Peyer's patch (tissue), 4 donors: ENCODE results near the gene RAD51. TPM values are rescaled to one million over a fixed set of nuclear protein-coding genes. Genes with fewer than 3 reads are reported as not detected.

Experiments
- DNase-seq, 3 donors: peaks; one replicate each; pipeline ENCODE4 v3.0.0-alpha.2; 2017 to 2019
- H3K27ac ChIP-seq, 4 donors: fragments of 200-600 bp; sonication (generic); one replicate each; pipeline ENCODE4 v1.5.1; 2016 to 2019
- H3K27me3 ChIP-seq, 2 donors: fragments of 200-600 bp; sonication (generic); one replicate each; pipeline ENCODE4 v1.5.1; 2019
- H3K36me3 ChIP-seq, 3 donors: fragments of 200-600 bp; sonication (generic); one replicate each; pipeline ENCODE4 v1.5.1; 2016 to 2019
- H3K4me1 ChIP-seq, 4 donors: fragments of 200-600 bp; sonication (generic); one replicate each; pipeline ENCODE4 v1.5.1; 2016 to 2019
- H3K4me3 ChIP-seq, 4 donors: fragments of 200-600 bp; sonication (generic); 1 replicate in 3 of 4; 2 replicates in 1 of 4; pipeline ENCODE4 v1.5.1; 2016 to 2019; ENCODE audit warnings: mild to moderate bottlenecking in 1 of 4
- H3K9me3 ChIP-seq, 4 donors: fragments of 200-600 bp; sonication (generic); one replicate each; pipeline ENCODE4 v1.5.1; 2016 to 2019; ENCODE audit warnings: mild to moderate bottlenecking in 1 of 4
- POLR2A ChIP-seq, 2 donors: fragments of 450-650 bp; IDR thresholded peaks; one replicate each; pipeline ENCODE4 v1.5.1; 2017; ENCODE audit warnings: antibody characterized with exemption in 2 of 2, mild to moderate bottlenecking in 2 of 2, moderate library complexity in 2 of 2
- small RNA-seq, 2 donors: library from RNA; depleted of rRNA; stranded (forward); fragments of <200 nt; gene quantifications; one replicate each; pipeline ENCODE3, GENCODE V24; 2016
- total RNA-seq, 4 donors: library from RNA; depleted of rRNA; stranded (reverse); fragments of >200 nt; gene quantifications; one replicate each; pipeline ENCODE4 v1.1.0, GENCODE V29; 2016
- TF ChIP-seq, protein P1 (sequence below), 6 experiments: fragments of 450-650 bp in 4 of 6; fragments of 200-600 bp in 2 of 6; sonication (generic) in 1 of 6; IDR thresholded peaks; one replicate each; pipeline ENCODE4 v1.5.1; 2017 to 2019; ENCODE audit warnings: antibody characterized with exemption in 6 of 6, mild to moderate bottlenecking in 3 of 6, moderate library complexity in 1 of 6

RAD51 gene
- total RNA-seq, 4 donors from 2014 or later = 1.1 to 7.4 (median 1.2) TPM; not detected in 1

DNA sequence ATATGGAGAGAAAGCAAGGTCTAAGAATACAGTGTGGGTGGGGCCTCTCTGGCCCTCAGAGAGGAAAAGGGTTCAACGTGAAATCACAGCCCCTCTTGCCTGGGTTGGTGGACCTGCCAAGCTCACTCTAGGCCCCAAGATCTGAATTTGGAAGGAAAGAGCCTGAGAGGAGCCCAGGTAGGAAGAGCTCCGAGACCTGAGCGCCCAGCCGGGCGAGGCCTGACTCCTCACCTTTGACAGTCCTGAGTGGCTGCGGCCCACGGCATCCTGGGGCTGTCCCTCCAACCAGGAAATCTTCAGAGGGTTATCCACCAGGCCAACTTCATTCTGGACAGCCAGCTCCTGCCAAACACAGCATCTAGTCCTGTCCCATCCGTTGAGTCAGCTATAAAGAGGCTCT lies 78.5 kb downstream of the RAD51 start:
- H3K27me3 ChIP-seq = no peaks in the 10 kb centered on the region
- DNase-seq = no peak
- H3K4me3 ChIP-seq = no peak overlapping the region
- H3K27ac ChIP-seq = no peak overlapping the region
- H3K9me3 ChIP-seq = no peaks in the 10 kb centered on the region
- H3K36me3 ChIP-seq = peaks cover 0 to 55% (median 0%) of the 10 kb centered on the region in 3 donors
- no peak for TF ChIP-seq POLR2A (IDR thresholded peaks at IDR 0.05)
- TF ChIP-seq, protein P1, sequence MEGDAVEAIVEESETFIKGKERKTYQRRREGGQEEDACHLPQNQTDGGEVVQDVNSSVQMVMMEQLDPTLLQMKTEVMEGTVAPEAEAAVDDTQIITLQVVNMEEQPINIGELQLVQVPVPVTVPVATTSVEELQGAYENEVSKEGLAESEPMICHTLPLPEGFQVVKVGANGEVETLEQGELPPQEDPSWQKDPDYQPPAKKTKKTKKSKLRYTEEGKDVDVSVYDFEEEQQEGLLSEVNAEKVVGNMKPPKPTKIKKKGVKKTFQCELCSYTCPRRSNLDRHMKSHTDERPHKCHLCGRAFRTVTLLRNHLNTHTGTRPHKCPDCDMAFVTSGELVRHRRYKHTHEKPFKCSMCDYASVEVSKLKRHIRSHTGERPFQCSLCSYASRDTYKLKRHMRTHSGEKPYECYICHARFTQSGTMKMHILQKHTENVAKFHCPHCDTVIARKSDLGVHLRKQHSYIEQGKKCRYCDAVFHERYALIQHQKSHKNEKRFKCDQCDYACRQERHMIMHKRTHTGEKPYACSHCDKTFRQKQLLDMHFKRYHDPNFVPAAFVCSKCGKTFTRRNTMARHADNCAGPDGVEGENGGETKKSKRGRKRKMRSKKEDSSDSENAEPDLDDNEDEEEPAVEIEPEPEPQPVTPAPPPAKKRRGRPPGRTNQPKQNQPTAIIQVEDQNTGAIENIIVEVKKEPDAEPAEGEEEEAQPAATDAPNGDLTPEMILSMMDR (IDR thresholded peaks at IDR 0.05) = no peak
- H3K4me1 ChIP-seq = peaks cover 0 to 25% (median 18%) of the 10 kb centered on the region in 4 donors

DNA sequence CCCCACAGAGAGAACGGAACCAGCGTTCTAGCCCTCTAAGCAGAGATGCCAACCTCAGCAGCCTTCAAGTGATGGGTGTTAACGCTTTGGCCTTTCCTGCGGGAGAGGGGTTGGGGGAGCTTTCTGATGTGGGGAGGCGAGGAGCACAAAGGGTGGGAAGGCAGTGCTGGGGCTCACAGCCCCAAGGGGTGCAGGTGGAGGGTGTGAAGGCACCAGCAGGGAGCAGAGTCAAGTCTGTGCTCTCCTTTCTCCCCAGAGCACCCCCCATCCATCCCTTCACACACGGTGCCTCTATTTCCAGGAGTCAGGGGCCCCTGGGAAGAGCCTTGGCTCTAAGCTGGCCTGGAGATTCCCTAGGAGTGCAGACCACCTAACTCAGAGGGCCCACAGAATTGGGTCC lies 78.9 kb downstream of the RAD51 start:
- no peak for TF ChIP-seq POLR2A (IDR thresholded peaks at IDR 0.05)
- TF ChIP-seq, protein P1 (IDR thresholded peaks at IDR 0.05) = no peak
- H3K36me3 ChIP-seq = peaks cover 0 to 59% (median 0%) of the 10 kb centered on the region in 3 donors
- no peak for DNase-seq
- H3K4me3 ChIP-seq = no peak overlapping the region
- peaks cover 0 to 21% (median 17%) of the 10 kb centered on the region in 4 donors for H3K4me1 ChIP-seq
- H3K27me3 ChIP-seq = no peaks in the 10 kb centered on the region
- H3K27ac ChIP-seq = no peak overlapping the region
- H3K9me3 ChIP-seq = no peaks in the 10 kb centered on the region

DNA sequence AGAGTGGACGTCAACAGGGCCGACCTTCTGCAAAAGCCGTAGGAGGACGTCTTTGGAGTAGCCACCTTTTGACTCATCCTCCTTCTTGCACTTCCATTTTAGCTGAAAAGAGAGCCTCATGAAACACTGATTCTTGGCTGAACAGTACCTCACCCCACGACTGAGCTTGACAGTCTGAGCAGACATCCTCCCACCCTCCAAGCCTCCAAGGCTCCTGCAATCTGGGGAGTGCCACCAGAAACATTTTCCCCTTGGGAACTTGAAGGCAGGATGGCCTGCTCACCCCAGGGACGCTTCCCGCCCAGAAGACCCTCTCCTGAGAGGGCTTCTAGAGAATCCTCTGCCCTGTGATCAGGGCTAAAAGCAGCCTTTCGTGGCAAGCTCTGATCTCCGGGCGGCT lies 80.0 kb downstream of the RAD51 start:
- Histone ChIP-seq H3K27ac (no peak overlapping the region), H3K4me3 (no peak overlapping the region), H3K4me1 (peaks cover 0 to 10% (median 6%) of the 10 kb centered on the region in 4 donors), H3K27me3 (no peaks in the 10 kb centered on the region), H3K36me3 (peaks cover 0 to 70% (median 0%) of the 10 kb centered on the region in 3 donors), H3K9me3 (no peaks in the 10 kb centered on the region)
- TF ChIP-seq POLR2A (IDR thresholded peaks at IDR 0.05) = no peak
- TF ChIP-seq, protein P1 (IDR thresholded peaks at IDR 0.05) = no peak
- DNase-seq = no peak

DNA sequence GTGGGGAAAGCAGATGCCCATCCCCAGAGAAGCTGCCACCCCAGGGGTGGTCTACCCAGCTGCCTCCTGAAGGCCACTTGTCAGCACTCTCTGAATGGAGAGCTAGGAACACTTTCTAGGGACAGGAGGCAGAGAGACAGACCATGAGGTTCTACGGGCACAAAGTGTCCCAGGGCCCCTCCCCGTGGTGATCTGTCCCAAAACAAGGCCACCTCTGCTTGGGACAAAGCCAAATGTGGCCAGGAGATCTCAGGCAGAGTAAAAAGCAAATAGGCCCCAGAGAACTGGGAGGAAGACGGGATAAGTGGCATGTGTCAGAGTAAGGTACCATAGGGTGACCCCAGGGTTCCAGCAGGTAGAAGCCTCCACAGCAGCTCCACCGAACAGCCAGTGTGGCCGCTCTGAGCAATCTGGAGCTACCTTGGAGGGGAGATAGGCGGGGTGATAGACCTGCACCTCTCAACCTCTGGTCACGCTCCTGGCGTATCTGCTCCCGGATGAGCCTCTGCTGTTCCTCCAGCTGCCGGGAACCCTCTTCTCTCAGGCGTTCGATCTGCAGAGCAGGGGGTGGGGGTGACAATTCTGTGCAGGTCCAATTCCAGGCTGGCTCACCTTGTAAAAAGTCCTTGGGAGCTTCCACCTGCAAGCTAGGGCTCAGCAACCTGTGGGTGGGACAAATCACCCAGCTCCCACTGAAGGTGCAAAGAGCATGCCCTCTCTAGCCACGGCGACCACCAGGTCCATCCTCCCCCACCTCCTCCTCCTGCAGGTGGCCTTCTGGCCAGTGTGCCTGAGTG lies 81.0 kb downstream of the RAD51 start:
- TF ChIP-seq, protein P1 (IDR thresholded peaks at IDR 0.05) = no peak
- no peak for TF ChIP-seq POLR2A (IDR thresholded peaks at IDR 0.05)
- Histone ChIP-seq H3K36me3 (peaks cover 0 to 71% (median 0%) of the 10 kb centered on the region in 3 donors), H3K27me3 (no peaks in the 10 kb centered on the region), H3K4me3 (no peak overlapping the region), H3K27ac (no peak overlapping the region), H3K9me3 (no peaks in the 10 kb centered on the region), H3K4me1 (peaks cover 0 to under 1% (median 0%) of the 10 kb centered on the region in 4 donors)
- no peak for DNase-seq

DNA sequence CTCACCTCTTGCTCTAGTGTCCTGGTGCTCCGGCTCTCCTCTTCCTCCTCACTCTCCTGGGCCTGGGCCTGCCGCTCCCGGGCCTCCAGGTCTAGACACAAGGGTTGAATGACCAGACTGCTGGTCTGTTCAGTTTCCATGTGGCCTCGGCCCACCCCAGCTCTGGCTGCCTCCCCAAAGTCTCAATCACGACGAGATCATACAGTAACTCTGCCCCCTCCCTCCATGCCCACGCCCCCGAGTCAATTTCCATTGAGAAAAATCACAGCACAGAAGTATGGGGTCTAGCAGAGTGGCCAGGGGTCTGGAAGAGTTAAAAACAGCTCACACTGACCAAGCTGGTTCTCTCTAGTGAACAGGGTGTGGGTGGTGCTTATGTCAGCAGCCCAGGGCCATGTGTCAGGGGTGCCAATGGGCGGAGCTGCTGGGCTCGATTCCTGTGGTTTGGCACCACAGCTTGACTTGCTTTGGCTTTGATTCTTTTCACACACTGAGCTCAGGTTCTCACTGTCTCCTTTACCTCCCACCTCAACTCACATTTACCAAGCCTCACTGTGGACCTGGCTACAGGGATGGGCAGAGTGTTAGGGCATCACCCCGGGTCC lies 81.7 kb downstream of the RAD51 start:
- H3K4me1 ChIP-seq = no peaks in the 10 kb centered on the region
- no peak for TF ChIP-seq POLR2A (IDR thresholded peaks at IDR 0.05)
- TF ChIP-seq, protein P1 (IDR thresholded peaks at IDR 0.05) = no peak
- H3K4me3 ChIP-seq = no peak overlapping the region
- no peak for DNase-seq
- no peak overlapping the region for H3K27ac ChIP-seq
- H3K9me3 ChIP-seq = no peaks in the 10 kb centered on the region
- no peaks in the 10 kb centered on the region for H3K27me3 ChIP-seq
- H3K36me3 ChIP-seq = peaks cover 0 to 71% (median 0%) of the 10 kb centered on the region in 3 donors

Small RNAs within 50 kb of the gene (small RNA-seq; reads per million reads assigned to genes)
- 0 reads per million in 2 donors for gene SUMO2P15

Other genes with a start within 250 kb of the RAD51 start
- 1 to 10 TPM in 3 of 4 donors, under 1 TPM in 1; 0.83 to 3.5 (median 2.6) TPM for gene CHST14, start 224.2 kb upstream of the RAD51 start, total RNA-seq
- gene CCDC32, start 130.1 kb upstream of the RAD51 start, total RNA-seq = 10 to 100 TPM; 31.2 to 41.3 (median 32.2) TPM
- gene RPUSD2, start 125.9 kb upstream of the RAD51 start, total RNA-seq = 10 to 100 TPM in 1 of 4 donors, 1 to 10 TPM in 3; 4.7 to 21.5 (median 6.8) TPM
- 10 to 100 TPM in 2 of 4 donors, 1 to 10 TPM in 2; 6.6 to 26.6 (median 12.8) TPM for gene KNL1, start 100.9 kb upstream of the RAD51 start, total RNA-seq
- gene RMDN3, start 60.1 kb downstream of the RAD51 start, total RNA-seq = 10 to 100 TPM; 69.2 to 94.7 (median 74.0) TPM
- 100 to 1,000 TPM in 3 of 4 donors, 10 to 100 TPM in 1; 81.7 to 286 (median 136) TPM for gene GCHFR, start 68.9 kb downstream of the RAD51 start, total RNA-seq
- gene C15orf62, start 74.8 kb downstream of the RAD51 start, total RNA-seq = 1 to 10 TPM in 2 of 4 donors, not detected in 2; 1.1 to 1.3 TPM
- 100 to 1,000 TPM in 1 of 4 donors, 10 to 100 TPM in 3; 56.9 to 110 (median 79.9) TPM for gene ZFYVE19, start 111.9 kb downstream of the RAD51 start, total RNA-seq
- gene DNAJC17, start 112.3 kb downstream of the RAD51 start, total RNA-seq = 10 to 100 TPM; 26.9 to 37.1 (median 32.9) TPM
- 100 to 1,000 TPM in 2 of 4 donors, 10 to 100 TPM in 2; 42.9 to 217 (median 148) TPM for gene PPP1R14D, start 133.5 kb downstream of the RAD51 start, total RNA-seq
- gene SPINT1, start 148.9 kb downstream of the RAD51 start, total RNA-seq = 100 to 1,000 TPM; 103 to 991 (median 784) TPM
- 1 to 10 TPM in 1 of 4 donors, under 1 TPM in 2, not detected in 1; 0.67 to 1.6 (median 0.88) TPM for gene RHOV, start 179.1 kb downstream of the RAD51 start, total RNA-seq
- gene VPS18, start 199.3 kb downstream of the RAD51 start, total RNA-seq = 10 to 100 TPM; 15.7 to 26.8 (median 23.8) TPM
- gene DLL4, start 234.2 kb downstream of the RAD51 start, total RNA-seq = 10 to 100 TPM in 3 of 4 donors, 1 to 10 TPM in 1; 7.8 to 15.3 (median 12.3) TPM